ENCODE results near the gene KCNC1.

KCNC1 gene

DNA sequence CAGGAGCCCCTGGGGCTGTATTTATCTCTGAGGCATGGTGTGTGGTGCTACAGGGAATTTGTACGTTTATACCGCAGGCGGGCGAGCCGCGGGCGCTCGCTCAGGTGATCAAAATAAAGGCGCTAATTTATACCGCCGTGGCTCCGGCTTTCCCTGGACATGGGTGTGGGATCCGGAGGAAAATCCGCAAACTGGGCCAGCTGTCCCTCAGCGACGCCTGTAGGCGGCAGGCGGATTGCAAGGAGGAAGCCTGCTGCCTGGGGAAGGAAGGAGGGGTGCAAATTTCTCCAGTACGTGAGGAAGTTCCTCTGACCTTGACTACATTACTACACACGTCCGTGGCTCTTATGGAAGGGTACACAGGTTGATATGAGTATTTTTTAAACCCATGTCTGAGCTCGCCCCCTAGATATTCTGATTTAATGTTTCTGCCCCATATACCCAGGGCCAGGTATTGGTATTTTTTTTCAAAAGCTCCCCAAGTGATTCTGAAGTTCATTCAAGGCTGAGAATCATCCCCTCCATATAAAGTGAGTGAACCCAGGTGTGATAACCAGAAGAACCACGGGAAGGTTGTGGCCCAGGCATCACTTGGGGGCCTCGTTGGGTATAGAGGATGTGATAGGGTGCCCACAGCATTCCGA is 12.5 kb upstream of the KCNC1 start:
- no peak overlapping the region for H3K27ac Mint-ChIP-seq
- H3K4me1 Mint-ChIP-seq (ENCODE audit: low read depth) = no peaks in the 10 kb centered on the region
- H3K9me3 Mint-ChIP-seq = no peaks in the 10 kb centered on the region
- no peak overlapping the region for H3K4me3 Mint-ChIP-seq
- peaks cover 40% of the 10 kb centered on the region for H3K27me3 Mint-ChIP-seq
- no peaks in the 10 kb centered on the region for H3K36me3 Mint-ChIP-seq (ENCODE audit: low read depth)

GRCh38 chr11:17724020-17724908 is 10.3 kb upstream of the KCNC1 start:
- H3K27ac Mint-ChIP-seq = no peak overlapping the region
- no peak overlapping the region for H3K4me3 Mint-ChIP-seq
- H3K4me1 Mint-ChIP-seq (ENCODE audit: low read depth) = no peaks in the 10 kb centered on the region
- H3K36me3 Mint-ChIP-seq (ENCODE audit: low read depth) = no peaks in the 10 kb centered on the region
- H3K9me3 Mint-ChIP-seq = no peaks in the 10 kb centered on the region
- H3K27me3 Mint-ChIP-seq = peaks cover 42% of the 10 kb centered on the region

DNA sequence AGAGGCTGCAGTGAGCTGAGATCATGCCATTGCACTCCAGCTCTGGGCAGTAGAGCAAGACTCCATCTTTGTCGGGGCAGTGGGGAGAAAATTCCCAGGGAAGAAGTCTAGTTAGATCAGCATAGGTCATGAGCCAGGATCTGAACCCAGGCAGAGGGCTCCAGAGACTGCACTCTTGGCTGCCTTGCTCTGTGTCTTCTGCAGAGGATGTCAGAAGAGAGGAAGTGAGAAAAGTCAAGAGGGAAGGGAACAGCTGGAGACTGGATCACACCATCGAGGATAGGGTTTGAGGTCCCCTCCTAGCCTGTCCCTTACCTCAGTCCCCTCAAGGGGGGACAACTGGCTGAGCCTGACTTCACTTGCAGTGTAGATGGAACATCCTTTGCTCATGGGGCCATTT is 9.4 kb upstream of the KCNC1 start:
- no peaks in the 10 kb centered on the region for H3K36me3 Mint-ChIP-seq (ENCODE audit: low read depth)
- H3K27me3 Mint-ChIP-seq = peaks cover 47% of the 10 kb centered on the region
- H3K9me3 Mint-ChIP-seq = no peaks in the 10 kb centered on the region
- H3K27ac Mint-ChIP-seq = no peak overlapping the region
- no peak overlapping the region for H3K4me3 Mint-ChIP-seq
- H3K4me1 Mint-ChIP-seq (ENCODE audit: low read depth) = no peaks in the 10 kb centered on the region

DNA sequence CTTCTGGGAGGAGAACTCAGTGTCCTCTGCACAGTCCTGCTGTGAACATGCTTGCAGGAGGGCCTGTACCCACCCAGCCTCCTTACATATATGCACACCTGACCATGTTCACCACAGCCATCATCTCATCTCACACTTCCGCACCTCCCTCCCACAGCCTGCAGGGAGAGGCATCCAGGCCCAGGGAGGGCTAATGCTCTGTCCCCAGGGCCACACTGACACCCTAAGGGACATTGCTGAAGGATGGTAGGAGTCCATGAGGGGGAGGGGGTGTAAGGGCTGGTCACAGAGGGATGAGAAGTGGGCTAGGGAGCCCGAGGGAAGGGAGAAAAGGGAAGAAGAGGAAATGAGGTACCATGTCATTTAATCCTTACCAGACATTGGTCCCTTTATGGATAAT is 4.4 kb upstream of the KCNC1 start:
- Mint-ChIP-seq H3K4me3 (no peak overlapping the region), H3K27ac (no peak overlapping the region), H3K27me3 (peaks cover 48% of the 10 kb centered on the region), H3K4me1 (ENCODE audit: low read depth) (peaks cover 3% of the 10 kb centered on the region), H3K9me3 (no peaks in the 10 kb centered on the region), H3K36me3 (ENCODE audit: low read depth) (no peaks in the 10 kb centered on the region)

GRCh38 chr11:17730608-17731462 is 3.7 kb upstream of the KCNC1 start:
- H3K27ac Mint-ChIP-seq = no peak overlapping the region
- no peak overlapping the region for H3K4me3 Mint-ChIP-seq
- H3K27me3 Mint-ChIP-seq = peaks cover 48% of the 10 kb centered on the region
- H3K36me3 Mint-ChIP-seq (ENCODE audit: low read depth) = no peaks in the 10 kb centered on the region
- peaks cover 3% of the 10 kb centered on the region for H3K4me1 Mint-ChIP-seq (ENCODE audit: low read depth)
- no peaks in the 10 kb centered on the region for H3K9me3 Mint-ChIP-seq

DNA sequence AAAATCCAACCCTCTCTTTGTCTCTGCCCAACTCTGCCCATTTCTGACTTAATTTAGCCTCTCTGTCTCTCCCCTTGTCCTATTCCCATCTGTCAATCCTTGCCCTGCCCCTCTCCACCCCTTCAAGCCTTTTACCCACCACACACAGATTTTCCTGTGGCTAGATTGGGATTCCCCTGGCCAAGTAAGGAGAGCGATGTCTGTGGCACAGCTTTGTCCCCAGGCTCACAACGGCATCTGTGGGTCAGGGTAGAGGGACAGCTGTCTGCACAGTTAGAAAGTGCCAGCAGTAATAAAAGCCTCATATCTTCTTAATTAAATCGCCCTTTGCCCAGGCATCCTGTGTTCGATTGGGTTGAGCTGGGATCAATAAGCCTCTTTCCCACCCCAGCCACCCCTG is 1.3 kb upstream of the KCNC1 start:
- Mint-ChIP-seq H3K9me3 (no peaks in the 10 kb centered on the region), H3K4me3 (no peak overlapping the region), H3K27me3 (peaks cover 58% of the 10 kb centered on the region), H3K27ac (no peak overlapping the region), H3K36me3 (ENCODE audit: low read depth) (peaks cover 4% of the 10 kb centered on the region), H3K4me1 (ENCODE audit: low read depth) (peaks cover 6% of the 10 kb centered on the region)

DNA sequence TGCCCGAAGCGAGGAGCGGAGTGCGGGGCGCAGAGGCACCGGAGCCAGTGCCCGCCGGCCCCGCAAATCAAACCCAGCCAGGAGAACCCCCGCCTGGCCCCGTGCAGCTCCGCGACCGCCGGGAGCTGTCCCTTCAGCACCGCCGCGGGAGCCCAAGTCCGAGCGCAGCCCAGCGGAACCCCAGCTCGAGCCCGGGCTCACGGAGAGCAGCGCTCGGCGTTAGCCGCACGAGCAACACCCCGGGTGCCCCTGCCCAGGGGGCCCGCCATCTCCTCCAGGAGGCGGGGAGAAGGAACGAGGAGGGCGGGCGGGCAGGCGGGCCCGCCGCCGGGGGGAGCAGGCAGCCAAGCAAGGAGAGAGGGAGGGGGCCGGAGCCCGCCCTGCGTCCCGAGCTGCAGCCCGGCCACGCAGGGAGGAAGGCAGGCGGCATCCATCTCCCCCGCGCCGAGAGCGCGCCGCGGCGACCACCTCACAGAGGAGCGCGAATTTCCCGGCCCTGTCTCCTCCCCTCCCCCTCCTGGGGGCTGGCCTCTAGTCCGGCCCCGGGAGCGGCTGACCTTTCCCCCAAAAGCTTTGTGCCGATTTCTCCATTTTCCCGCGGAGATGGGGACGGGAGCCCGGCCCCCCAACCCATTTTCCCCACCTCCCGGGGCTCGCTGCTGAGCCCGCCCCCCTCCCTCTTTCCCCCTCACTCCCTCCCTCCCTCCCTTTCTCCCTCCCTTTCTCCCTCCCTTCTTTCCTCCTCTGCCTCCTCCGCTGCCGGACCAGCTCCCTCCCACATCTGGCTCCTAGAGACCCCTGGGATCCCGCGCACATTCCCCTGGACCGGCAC is 621 bp downstream of the KCNC1 start:
- Mint-ChIP-seq H3K9me3 (no peaks in the 10 kb centered on the region), H3K4me3 (no peak overlapping the region), H3K36me3 (ENCODE audit: low read depth) (peaks cover 4% of the 10 kb centered on the region), H3K27me3 (peaks cover 45% of the 10 kb centered on the region), H3K27ac (no peak overlapping the region), H3K4me1 (ENCODE audit: low read depth) (peaks cover 6% of the 10 kb centered on the region)

GRCh38 chr11:17735818-17736578 is 1.4 kb downstream of the KCNC1 start:
- Mint-ChIP-seq H3K4me3 (no peak overlapping the region), H3K9me3 (no peaks in the 10 kb centered on the region), H3K27me3 (peaks cover 47% of the 10 kb centered on the region), H3K36me3 (ENCODE audit: low read depth) (peaks cover 4% of the 10 kb centered on the region), H3K27ac (no peak overlapping the region), H3K4me1 (ENCODE audit: low read depth) (peaks cover 6% of the 10 kb centered on the region)

- Mint-ChIP-seq H3K27ac (no peak overlapping the region), H3K36me3 (ENCODE audit: low read depth) (peaks cover 4% of the 10 kb centered on the region), H3K27me3 (peaks cover 45% of the 10 kb centered on the region), H3K4me3 (no peak overlapping the region), H3K9me3 (no peaks in the 10 kb centered on the region), H3K4me1 (ENCODE audit: low read depth) (peaks cover 6% of the 10 kb centered on the region)
These were observed 2.0 kb downstream of the KCNC1 start for GRCh38 chr11:17736579-17736893.

GRCh38 chr11:17736930-17737817 is 2.6 kb downstream of the KCNC1 start:
- Mint-ChIP-seq H3K4me3 (no peak overlapping the region), H3K36me3 (ENCODE audit: low read depth) (peaks cover 4% of the 10 kb centered on the region)

GRCh38 chr11:17738151-17738973 is 3.8 kb downstream of the KCNC1 start:
- peaks cover 4% of the 10 kb centered on the region for H3K36me3 Mint-ChIP-seq (ENCODE audit: low read depth)

More at GRCh38 chr11:17736930-17737817, 2.6 kb downstream of the KCNC1 start:
- Mint-ChIP-seq H3K27me3 (peaks cover 50% of the 10 kb centered on the region), H3K9me3 (no peaks in the 10 kb centered on the region), H3K27ac (no peak overlapping the region), H3K4me1 (ENCODE audit: low read depth) (peaks cover 6% of the 10 kb centered on the region)

DNA sequence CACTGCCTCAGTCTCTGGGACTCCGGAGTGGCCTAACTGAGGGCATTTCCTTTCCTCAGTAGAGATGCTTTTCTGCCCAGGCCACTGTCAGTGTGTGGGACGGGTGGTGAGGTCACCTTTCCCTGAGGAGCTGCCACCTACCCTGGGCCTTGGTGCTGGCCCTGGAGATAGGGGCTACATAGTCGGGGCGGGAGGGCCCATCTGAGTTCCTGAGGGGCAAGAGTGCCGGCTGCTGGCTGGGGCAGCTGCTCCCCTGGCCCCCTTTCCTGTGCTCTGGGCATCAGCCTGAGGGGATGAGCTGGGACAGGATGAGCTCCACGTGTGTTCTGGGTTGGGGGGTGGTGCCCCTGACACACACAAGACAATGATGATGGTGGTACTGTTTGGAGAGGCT is 5.4 kb downstream of the KCNC1 start:
- Mint-ChIP-seq H3K4me3 (no peak overlapping the region), H3K27ac (no peak overlapping the region), H3K36me3 (ENCODE audit: low read depth) (peaks cover 4% of the 10 kb centered on the region), H3K4me1 (ENCODE audit: low read depth) (peaks cover 3% of the 10 kb centered on the region), H3K27me3 (peaks cover 31% of the 10 kb centered on the region), H3K9me3 (no peaks in the 10 kb centered on the region)

More at GRCh38 chr11:17738151-17738973, 3.8 kb downstream of the KCNC1 start:
- no peak overlapping the region for H3K4me3 Mint-ChIP-seq
- no peak overlapping the region for H3K27ac Mint-ChIP-seq
- H3K9me3 Mint-ChIP-seq = no peaks in the 10 kb centered on the region
- peaks cover 6% of the 10 kb centered on the region for H3K4me1 Mint-ChIP-seq (ENCODE audit: low read depth)
- H3K27me3 Mint-ChIP-seq = peaks cover 40% of the 10 kb centered on the region
